HCT116 (cell line): ENCODE measurements around the gene MPP4.

ENCODE experiments used
- ATF3 ChIP-seq: IDR thresholded peaks from 2 replicates; pipeline ENCODE4 v1.6.1; 2012
- CEBPB ChIP-seq: IDR thresholded peaks from 2 replicates; pipeline ENCODE4 v1.6.1; 2012; ENCODE audit warnings: low read depth
- CTCF ChIP-seq, 3 experiments: fragments of 200-600 bp in 1 of 3; sonication (generic) in 1 of 3; IDR thresholded peaks in 2 of 3; conservative IDR thresholded peaks in 1 of 3; 2 replicates each; pipeline ENCODE4 v1.5.1; 2012 to 2017; ENCODE audit warnings: low read depth in 2 of 3, low read length in 2 of 3, antibody characterized with exemption in 1 of 3, borderline replicate concordance in 1 of 3, control low read depth in 1 of 3, mild to moderate bottlenecking in 1 of 3, mixed read lengths in 1 of 3, mixed run types in 1 of 3, moderate library complexity in 1 of 3; ENCODE audit not compliant: insufficient read depth in 1 of 3
- EZH2 ChIP-seq: fragments of 200-600 bp; sonication (generic); IDR thresholded peaks from 2 replicates; pipeline ENCODE4 v1.6.1; 2017; ENCODE audit warnings: antibody characterized with exemption, mixed run types
- JUND ChIP-seq: IDR thresholded peaks from 2 replicates; pipeline ENCODE4 v1.6.1; 2012
- MAX ChIP-seq: IDR thresholded peaks from 2 replicates; pipeline ENCODE4 v1.6.1; 2012
- POLR2A ChIP-seq: IDR thresholded peaks from 2 replicates; pipeline ENCODE4 v1.7.0; 2011; ENCODE audit warnings: borderline replicate concordance; ENCODE audit not compliant: insufficient read depth, insufficient read length; ENCODE audit errors: extremely low read depth
- POLR2AphosphoS5 ChIP-seq: IDR thresholded peaks from 2 replicates; pipeline ENCODE4 v1.6.1; 2011; ENCODE audit warnings: mild to moderate bottlenecking, low read depth, low read length, moderate library complexity
- RAD21 ChIP-seq: IDR thresholded peaks from 2 replicates; pipeline ENCODE4 v1.6.1; 2012; ENCODE audit warnings: low read depth, mild to moderate bottlenecking
- REST ChIP-seq: IDR thresholded peaks from 2 replicates; pipeline ENCODE4 v1.6.1; 2012; ENCODE audit warnings: low read depth
- SIN3A ChIP-seq: IDR thresholded peaks from 2 replicates; pipeline ENCODE4 v1.6.1; 2012; ENCODE audit warnings: low read depth
- SP1 ChIP-seq: IDR thresholded peaks from 2 replicates; pipeline ENCODE4 v1.6.1; 2012; ENCODE audit warnings: low read depth
- ZNF274 ChIP-seq: fragments of 200-500 bp; sonication (Bioruptor generic); IDR thresholded peaks from 2 replicates; pipeline ENCODE4 v1.6.1; 2014; ENCODE audit warnings: mild to moderate bottlenecking, low read depth, low read length, inconsistent platforms

GRCh38 chr2:201643216-201643890 lies 55.1 kb downstream of the MPP4 start, which contains the start of gene TMEM237:
- TF ChIP-seq POLR2A (peak; percentile 23), CTCF (IDR thresholded peaks at IDR 0.05 in 2 of 3, conservative IDR thresholded peaks at IDR 0.05 in 1 of 3; ENCODE audit: borderline replicate concordance in 1 of 3, insufficient read depth in 1 of 3, low read depth in 2 of 3, low read length in 2 of 3) (no peak), MAX (peak; percentile 72), JUND (no peak), SP1 (no peak), EZH2 (no peak), POLR2AphosphoS5 (peak; percentile 40; the same call in 1 of the 2 replicates), ATF3 (no peak), RAD21 (no peak), REST (no peak), ZNF274 (no peak), CEBPB (no peak), SIN3A (no peak)
